GM23338 (cell line): Measurements from ENCODE around the gene TSPEAR. TPM values are rescaled to one million over a fixed set of nuclear protein-coding genes. Genes with fewer than 3 reads are reported as not detected.

Experiments
- ATAC-seq: fragments of 200-7000 bp; cut with Tn5 transposase; 3 replicates; pipeline ENCODE4 v1.9.1; 2020
- DNase-seq: peaks from one replicate; pipeline ENCODE4 v3.0.0-alpha.2; 2015; ENCODE audit warnings: low spot score
- H2AFZ ChIP-seq: fragments of 200-600 bp; sonication (generic); 2 replicates; pipeline ENCODE4 v1.8.0; 2016; ENCODE audit warnings: antibody characterized with exemption, mild to moderate bottlenecking, moderate library complexity
- H3F3A ChIP-seq: fragments of 200-600 bp; sonication (generic); replicated peaks from 2 replicates; pipeline ENCODE4 v1.8.0; 2017; ENCODE audit warnings: antibody characterized with exemption, mixed run types, low read depth
- H3K27ac ChIP-seq: fragments of 200-600 bp; sonication (generic); 2 replicates; pipeline ENCODE4 v1.6.1; 2016; ENCODE audit warnings: low read depth
- H3K27me3 ChIP-seq: fragments of 200-600 bp; sonication (generic); 2 replicates; pipeline ENCODE4 v1.8.0; 2016; ENCODE audit warnings: mild to moderate bottlenecking, mixed run types, moderate library complexity; ENCODE audit not compliant: insufficient read depth
- H3K36me3 ChIP-seq: fragments of 200-600 bp; sonication (generic); 2 replicates; pipeline ENCODE4 v1.8.0; 2016; ENCODE audit warnings: mild to moderate bottlenecking; ENCODE audit not compliant: insufficient read depth
- H3K4me1 ChIP-seq: fragments of 200-600 bp; sonication (generic); 2 replicates; pipeline ENCODE4 v1.8.0; 2016; ENCODE audit warnings: mild to moderate bottlenecking, moderate library complexity; ENCODE audit not compliant: insufficient read depth
- H3K4me2 ChIP-seq: fragments of 200-600 bp; sonication (generic); 2 replicates; pipeline ENCODE4 v1.7.1; 2017; ENCODE audit warnings: mixed run types
- H3K4me3 ChIP-seq: fragments of 200-600 bp; sonication (generic); 2 replicates; pipeline ENCODE4 v1.6.1; 2016; ENCODE audit warnings: mixed run types
- H3K79me2 ChIP-seq: fragments of 200-600 bp; sonication (generic); replicated peaks from 2 replicates; pipeline ENCODE4 v1.8.0; 2017; ENCODE audit warnings: mild to moderate bottlenecking; ENCODE audit not compliant: insufficient read depth
- H3K9me2 ChIP-seq: fragments of 200-600 bp; sonication (generic); 2 replicates; pipeline ENCODE4 v1.8.0; 2017; ENCODE audit not compliant: insufficient read depth
- H4K20me1 ChIP-seq: fragments of 200-600 bp; sonication (generic); replicated peaks from 2 replicates; pipeline ENCODE4 v1.8.0; 2017; ENCODE audit warnings: mild to moderate bottlenecking; ENCODE audit not compliant: insufficient read depth
- H3K27ac Mint-ChIP-seq: 2 replicates; pipeline ENCODE4 v1.8.0; 2020; ENCODE audit warnings: inconsistent platforms, mild to moderate bottlenecking, moderate library complexity, mixed read lengths
- H3K27me3 Mint-ChIP-seq: 3 replicates; pipeline ENCODE4 v1.8.0; 2022; ENCODE audit warnings: low read depth, mild to moderate bottlenecking, moderate library complexity, mixed read lengths, inconsistent platforms; ENCODE audit not compliant: insufficient read depth, poor library complexity
- H3K36me3 Mint-ChIP-seq: 3 replicates; pipeline ENCODE4 v1.8.0; 2021; ENCODE audit warnings: low read depth, mild to moderate bottlenecking, inconsistent platforms, moderate library complexity, mixed read lengths
- H3K4me1 Mint-ChIP-seq: 3 replicates; pipeline ENCODE4 v1.8.0; 2020; ENCODE audit warnings: mild to moderate bottlenecking, inconsistent platforms, mixed read lengths
- H3K4me3 Mint-ChIP-seq: 3 replicates; pipeline ENCODE4 v1.8.0; 2021; ENCODE audit warnings: moderate library complexity, mild to moderate bottlenecking, inconsistent platforms, mixed read lengths
- H3K9me3 Mint-ChIP-seq: 3 replicates; pipeline ENCODE4 v1.8.0; 2020; ENCODE audit warnings: moderate library complexity, mild to moderate bottlenecking, inconsistent platforms, mixed read lengths
- CREB1 ChIP-seq: fragments of 250-450 bp; sonication (Bioruptor Pico); IDR thresholded peaks from 2 replicates; pipeline ENCODE4 v1.5.0; 2020; ENCODE audit warnings: low read depth, mild to moderate bottlenecking, moderate library complexity
- EZH2 ChIP-seq: fragments of 200-600 bp; sonication (generic); IDR thresholded peaks from one replicate; pipeline ENCODE4 v1.8.0; 2017; ENCODE audit warnings: antibody characterized with exemption, mild to moderate bottlenecking, low read depth; ENCODE audit not compliant: unreplicated experiment
- EZH2phosphoT487 ChIP-seq: fragments of 200-600 bp; sonication (generic); IDR thresholded peaks from one replicate; pipeline ENCODE4 v1.8.1; 2018; ENCODE audit warnings: antibody characterized with exemption; ENCODE audit not compliant: unreplicated experiment
- JUNB ChIP-seq: IDR thresholded peaks from one replicate; pipeline ENCODE4 v1.6.1; 2016; ENCODE audit warnings: antibody characterized with exemption; ENCODE audit not compliant: unreplicated experiment
- NANOG ChIP-seq: IDR thresholded peaks from 2 replicates; pipeline ENCODE4 v1.6.1; 2016; ENCODE audit warnings: antibody characterized with exemption, borderline replicate concordance
- POLR2AphosphoS5 ChIP-seq: IDR thresholded peaks from 2 replicates; pipeline ENCODE4 v1.6.1; 2016; ENCODE audit warnings: antibody characterized with exemption, low read depth
- ZNF114 ChIP-seq: fragments of 250-450 bp; sonication (Bioruptor Pico); IDR thresholded peaks from 2 replicates; pipeline ENCODE4 v1.5.0; 2020; ENCODE audit warnings: mild to moderate bottlenecking, moderate library complexity
- ZNF331 ChIP-seq: fragments of 250-450 bp; sonication (Bioruptor Pico); IDR thresholded peaks from 2 replicates; pipeline ENCODE4 v1.5.0; 2020; ENCODE audit warnings: low read depth, mild to moderate bottlenecking, moderate library complexity
- polyA plus RNA-seq: library from polyadenylated mRNA; unstranded; fragments of >200 nt; fragmentation: Nextera tagmentation; extraction: Ambion mirVana; gene quantifications from 2 replicates; pipeline ENCODE4 v1.2.1, GENCODE V29; 2016
- total RNA-seq: library from RNA; depleted of rRNA; stranded (reverse); fragments of >200 nt; shearing (Covaris generic); gene quantifications from 2 replicates; pipeline ENCODE4 v1.2.3, GENCODE V29; 2014
- TF ChIP-seq, protein P1 (sequence below): fragments of 250-450 bp; sonication (Bioruptor Pico); IDR thresholded peaks from 2 replicates; pipeline ENCODE4 v1.5.0; 2020; ENCODE audit warnings: mild to moderate bottlenecking, moderate library complexity
- TF ChIP-seq, protein P2 (sequence below): IDR thresholded peaks from 2 replicates; pipeline ENCODE4 v1.6.1; 2016; ENCODE audit warnings: antibody characterized with exemption

Gene TSPEAR
- total and polyA plus RNA-seq, 2 experiments from 2014 or later = 0.35 to 0.92 TPM

DNA sequence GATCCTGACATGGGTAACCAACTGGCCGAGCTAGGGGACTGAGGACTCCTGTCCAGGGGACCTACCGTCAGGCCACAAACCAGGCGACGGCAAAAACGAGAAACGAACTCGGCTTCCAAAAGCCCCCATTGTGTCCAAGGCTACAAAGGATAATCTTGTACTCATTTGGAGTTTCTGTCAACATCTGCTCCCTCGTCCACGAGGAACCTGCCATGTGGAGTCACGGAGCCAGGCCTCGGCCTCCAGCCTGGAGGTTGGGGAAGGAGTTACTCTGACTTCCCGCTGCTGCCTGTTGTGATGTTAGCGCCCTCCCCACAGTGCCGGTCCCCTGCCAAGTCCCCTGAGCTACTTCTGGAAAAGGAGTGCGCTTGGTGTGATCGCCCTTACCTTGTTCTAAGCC is 178.7 kb downstream of the TSPEAR start:
- Histone ChIP-seq H3K4me3 (no peak overlapping the region), H3K4me2 (no peak overlapping the region), H3K4me1 (no peaks in the 10 kb centered on the region), H3K27me3 (no peaks in the 10 kb centered on the region), H3F3A (no peaks in the 10 kb centered on the region), H3K36me3 (no peaks in the 10 kb centered on the region), H4K20me1 (no peaks in the 10 kb centered on the region), H3K9me2 (no peaks in the 10 kb centered on the region), H2AFZ (no peak overlapping the region), H3K27ac (no peak overlapping the region), H3K79me2 (no peaks in the 10 kb centered on the region)
- H3K4me3 Mint-ChIP-seq = no peak overlapping the region
- no peak overlapping the region for H3K27ac Mint-ChIP-seq
- ATAC-seq = no peak; the same call in 2 of the 3 replicates
- H3K9me3 Mint-ChIP-seq = peaks cover 4% of the 10 kb centered on the region; the same call in 1 of the 3 replicates
- DNase-seq = no peak
- peaks cover 6% of the 10 kb centered on the region for H3K27me3 Mint-ChIP-seq
- TF ChIP-seq ZNF331 (CRISPR knock-in tag) (no peak), NANOG (no peak)
- no peaks in the 10 kb centered on the region for H3K36me3 Mint-ChIP-seq
- peaks cover 3% of the 10 kb centered on the region; the same call in 2 of the 3 replicates for H3K4me1 Mint-ChIP-seq

DNA sequence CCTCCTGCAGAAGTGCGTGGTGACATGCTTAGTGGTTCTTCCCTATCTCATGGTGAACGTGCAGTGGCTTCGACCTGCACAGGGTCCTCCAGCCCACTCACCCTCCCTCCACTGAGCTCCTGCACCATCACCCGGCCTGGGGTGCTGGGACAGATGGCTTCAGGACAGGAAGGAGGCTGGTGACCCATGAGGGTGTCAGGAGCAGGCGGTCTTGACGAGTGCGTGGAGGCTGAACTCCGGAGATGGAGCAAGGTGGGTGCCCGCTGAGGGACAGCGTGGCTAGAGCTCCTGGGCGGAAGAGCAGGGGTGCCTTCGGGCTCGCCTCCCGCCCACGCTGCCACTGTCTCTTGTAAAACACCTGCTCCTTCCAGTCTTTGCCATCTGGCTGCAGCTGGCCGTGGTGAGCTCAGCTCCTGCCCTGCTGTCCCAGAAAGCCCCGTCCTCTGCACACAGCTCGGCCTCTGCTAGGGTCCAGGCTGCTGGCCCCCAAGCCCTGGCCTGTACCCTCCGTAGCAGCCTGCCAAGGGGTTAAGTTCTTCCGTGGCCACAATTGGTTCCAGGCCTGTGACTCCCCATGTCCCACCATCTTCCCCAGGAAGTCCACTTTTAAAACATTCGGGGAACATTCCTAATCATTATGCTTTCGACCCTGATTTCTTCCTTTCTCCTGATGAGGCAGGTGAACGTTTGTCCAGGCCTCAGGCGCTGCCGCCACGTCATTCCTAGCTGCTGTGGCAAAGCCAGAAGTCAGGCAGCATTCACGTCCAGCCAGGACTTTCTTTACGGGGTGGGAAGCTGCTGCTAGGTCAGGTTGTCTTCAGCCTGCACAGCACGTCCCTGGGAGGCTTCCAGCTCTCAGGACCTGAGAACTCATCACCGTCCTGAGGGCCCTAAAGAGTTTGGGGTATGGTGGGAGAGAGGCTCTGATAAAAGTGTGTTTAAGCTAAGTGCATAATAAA is 179.5 kb downstream of the TSPEAR start:
- no peak overlapping the region for H3K27ac Mint-ChIP-seq
- no peak for DNase-seq
- TF ChIP-seq, protein P1, sequence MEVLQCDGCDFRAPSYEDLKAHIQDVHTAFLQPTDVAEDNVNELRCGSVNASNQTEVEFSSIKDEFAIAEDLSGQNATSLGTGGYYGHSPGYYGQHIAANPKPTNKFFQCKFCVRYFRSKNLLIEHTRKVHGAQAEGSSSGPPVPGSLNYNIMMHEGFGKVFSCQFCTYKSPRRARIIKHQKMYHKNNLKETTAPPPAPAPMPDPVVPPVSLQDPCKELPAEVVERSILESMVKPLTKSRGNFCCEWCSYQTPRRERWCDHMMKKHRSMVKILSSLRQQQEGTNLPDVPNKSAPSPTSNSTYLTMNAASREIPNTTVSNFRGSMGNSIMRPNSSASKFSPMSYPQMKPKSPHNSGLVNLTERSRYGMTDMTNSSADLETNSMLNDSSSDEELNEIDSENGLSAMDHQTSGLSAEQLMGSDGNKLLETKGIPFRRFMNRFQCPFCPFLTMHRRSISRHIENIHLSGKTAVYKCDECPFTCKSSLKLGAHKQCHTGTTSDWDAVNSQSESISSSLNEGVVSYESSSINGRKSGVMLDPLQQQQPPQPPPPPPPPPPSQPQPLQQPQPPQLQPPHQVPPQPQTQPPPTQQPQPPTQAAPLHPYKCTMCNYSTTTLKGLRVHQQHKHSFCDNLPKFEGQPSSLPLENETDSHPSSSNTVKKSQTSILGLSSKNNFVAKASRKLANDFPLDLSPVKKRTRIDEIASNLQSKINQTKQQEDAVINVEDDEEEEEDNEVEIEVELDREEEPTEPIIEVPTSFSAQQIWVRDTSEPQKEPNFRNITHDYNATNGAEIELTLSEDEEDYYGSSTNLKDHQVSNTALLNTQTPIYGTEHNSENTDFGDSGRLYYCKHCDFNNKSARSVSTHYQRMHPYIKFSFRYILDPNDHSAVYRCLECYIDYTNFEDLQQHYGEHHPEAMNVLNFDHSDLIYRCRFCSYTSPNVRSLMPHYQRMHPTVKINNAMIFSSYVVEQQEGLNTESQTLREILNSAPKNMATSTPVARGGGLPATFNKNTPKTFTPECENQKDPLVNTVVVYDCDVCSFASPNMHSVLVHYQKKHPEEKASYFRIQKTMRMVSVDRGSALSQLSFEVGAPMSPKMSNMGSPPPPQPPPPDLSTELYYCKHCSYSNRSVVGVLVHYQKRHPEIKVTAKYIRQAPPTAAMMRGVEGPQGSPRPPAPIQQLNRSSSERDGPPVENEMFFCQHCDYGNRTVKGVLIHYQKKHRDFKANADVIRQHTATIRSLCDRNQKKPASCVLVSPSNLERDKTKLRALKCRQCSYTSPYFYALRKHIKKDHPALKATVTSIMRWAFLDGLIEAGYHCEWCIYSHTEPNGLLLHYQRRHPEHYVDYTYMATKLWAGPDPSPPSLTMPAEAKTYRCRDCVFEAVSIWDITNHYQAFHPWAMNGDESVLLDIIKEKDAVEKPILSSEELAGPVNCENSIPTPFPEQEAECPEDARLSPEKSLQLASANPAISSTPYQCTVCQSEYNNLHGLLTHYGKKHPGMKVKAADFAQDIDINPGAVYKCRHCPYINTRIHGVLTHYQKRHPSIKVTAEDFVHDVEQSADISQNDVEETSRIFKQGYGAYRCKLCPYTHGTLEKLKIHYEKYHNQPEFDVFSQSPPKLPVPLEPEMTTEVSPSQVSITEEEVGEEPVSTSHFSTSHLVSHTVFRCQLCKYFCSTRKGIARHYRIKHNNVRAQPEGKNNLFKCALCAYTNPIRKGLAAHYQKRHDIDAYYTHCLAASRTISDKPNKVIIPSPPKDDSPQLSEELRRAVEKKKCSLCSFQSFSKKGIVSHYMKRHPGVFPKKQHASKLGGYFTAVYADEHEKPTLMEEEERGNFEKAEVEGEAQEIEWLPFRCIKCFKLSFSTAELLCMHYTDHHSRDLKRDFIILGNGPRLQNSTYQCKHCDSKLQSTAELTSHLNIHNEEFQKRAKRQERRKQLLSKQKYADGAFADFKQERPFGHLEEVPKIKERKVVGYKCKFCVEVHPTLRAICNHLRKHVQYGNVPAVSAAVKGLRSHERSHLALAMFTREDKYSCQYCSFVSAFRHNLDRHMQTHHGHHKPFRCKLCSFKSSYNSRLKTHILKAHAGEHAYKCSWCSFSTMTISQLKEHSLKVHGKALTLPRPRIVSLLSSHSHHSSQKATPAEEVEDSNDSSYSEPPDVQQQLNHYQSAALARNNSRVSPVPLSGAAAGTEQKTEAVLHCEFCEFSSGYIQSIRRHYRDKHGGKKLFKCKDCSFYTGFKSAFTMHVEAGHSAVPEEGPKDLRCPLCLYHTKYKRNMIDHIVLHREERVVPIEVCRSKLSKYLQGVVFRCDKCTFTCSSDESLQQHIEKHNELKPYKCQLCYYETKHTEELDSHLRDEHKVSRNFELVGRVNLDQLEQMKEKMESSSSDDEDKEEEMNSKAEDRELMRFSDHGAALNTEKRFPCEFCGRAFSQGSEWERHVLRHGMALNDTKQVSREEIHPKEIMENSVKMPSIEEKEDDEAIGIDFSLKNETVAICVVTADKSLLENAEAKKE (CRISPR knock-in tag) = no peak
- no peak for TF ChIP-seq ZNF331 (CRISPR knock-in tag)
- TF ChIP-seq, protein P2, sequence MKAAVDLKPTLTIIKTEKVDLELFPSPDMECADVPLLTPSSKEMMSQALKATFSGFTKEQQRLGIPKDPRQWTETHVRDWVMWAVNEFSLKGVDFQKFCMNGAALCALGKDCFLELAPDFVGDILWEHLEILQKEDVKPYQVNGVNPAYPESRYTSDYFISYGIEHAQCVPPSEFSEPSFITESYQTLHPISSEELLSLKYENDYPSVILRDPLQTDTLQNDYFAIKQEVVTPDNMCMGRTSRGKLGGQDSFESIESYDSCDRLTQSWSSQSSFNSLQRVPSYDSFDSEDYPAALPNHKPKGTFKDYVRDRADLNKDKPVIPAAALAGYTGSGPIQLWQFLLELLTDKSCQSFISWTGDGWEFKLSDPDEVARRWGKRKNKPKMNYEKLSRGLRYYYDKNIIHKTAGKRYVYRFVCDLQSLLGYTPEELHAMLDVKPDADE = no peak
- TF ChIP-seq ZNF114 (CRISPR knock-in tag) = no peak
- no peak for TF ChIP-seq JUNB
- TF ChIP-seq NANOG = no peak
- no peak for TF ChIP-seq CREB1 (CRISPR knock-in tag)
- no peak for TF ChIP-seq EZH2phosphoT487
- TF ChIP-seq EZH2 = no peak
- no peak for TF ChIP-seq POLR2AphosphoS5

More for the DNA sequence above, 179.5 kb downstream of the TSPEAR start:
- no peak overlapping the region for H3K4me2 ChIP-seq
- no peak overlapping the region for H3K4me3 ChIP-seq
- peaks cover 6% of the 10 kb centered on the region for H3K27me3 Mint-ChIP-seq
- peaks cover 3% of the 10 kb centered on the region; the same call in 2 of the 3 replicates for H3K4me1 Mint-ChIP-seq
- H3K4me1 ChIP-seq = no peaks in the 10 kb centered on the region
- H3K9me3 Mint-ChIP-seq = peaks cover 4% of the 10 kb centered on the region; the same call in 1 of the 3 replicates
- ATAC-seq = no peak
- no peaks in the 10 kb centered on the region for H3K36me3 ChIP-seq
- H2AFZ ChIP-seq = no peak overlapping the region
- no peaks in the 10 kb centered on the region for H3K27me3 ChIP-seq
- no peaks in the 10 kb centered on the region for H3K79me2 ChIP-seq
- no peak overlapping the region for H3K4me3 Mint-ChIP-seq
- no peaks in the 10 kb centered on the region for H3K9me2 ChIP-seq
- no peaks in the 10 kb centered on the region for H4K20me1 ChIP-seq
- no peaks in the 10 kb centered on the region for H3K36me3 Mint-ChIP-seq
- no peaks in the 10 kb centered on the region for H3F3A ChIP-seq
- H3K27ac ChIP-seq = no peak overlapping the region
